Small intestine (tissue), 7 donors: Measurements from ENCODE around the gene NECAB3. TPM values are rescaled to one million over a fixed set of nuclear protein-coding genes. Genes with fewer than 3 reads are reported as not detected.
A peak's percentile ranks its signal among the peaks of the same experiment; 100 is the strongest.

Experiments used
- DNase-seq, 2 donors: peaks; one replicate each; pipeline versions ENCODE4 v3.0.0 to v3.0.0-alpha.2; 2013
- FAIRE-seq: peaks from 2 replicates; lab custom pipeline; 2012; peaks lifted over from hg19 to GRCh38; lab: Jason Lieb, UNC
- H3K27ac ChIP-seq, 3 donors: one replicate each; pipeline ENCODE4 v1.5.1; 2013; ENCODE audit warnings: low read length in 2 of 3, mild to moderate bottlenecking in 2 of 3, control low read depth in 1 of 3, inconsistent platforms in 1 of 3, low read depth in 1 of 3, moderate library complexity in 1 of 3
- H3K27me3 ChIP-seq, 3 donors: one replicate each; pipeline ENCODE4 v1.6.1; 2013; ENCODE audit warnings: low read length in 3 of 3, inconsistent platforms in 1 of 3; ENCODE audit not compliant: control insufficient read depth in 3 of 3, insufficient read depth in 3 of 3
- H3K36me3 ChIP-seq, 3 donors: one replicate each; pipeline ENCODE4 v1.6.1; 2013; ENCODE audit warnings: low read length in 3 of 3, inconsistent platforms in 1 of 3, low read depth in 1 of 3, mild to moderate bottlenecking in 1 of 3, moderate library complexity in 1 of 3; ENCODE audit not compliant: control insufficient read depth in 3 of 3, insufficient read depth in 2 of 3
- H3K4me1 ChIP-seq, 3 donors: one replicate each; pipeline ENCODE4 v1.6.1; 2013; ENCODE audit warnings: low read length in 2 of 3, inconsistent platforms in 1 of 3, low read depth in 1 of 3, mild to moderate bottlenecking in 1 of 3, moderate library complexity in 1 of 3; ENCODE audit not compliant: control insufficient read depth in 3 of 3, insufficient read depth in 2 of 3
- H3K4me3 ChIP-seq, 3 donors: one replicate each; pipeline ENCODE4 v1.5.1; 2013; ENCODE audit warnings: low read length in 3 of 3, control low read depth in 1 of 3, inconsistent platforms in 1 of 3, low read depth in 1 of 3, mild to moderate bottlenecking in 1 of 3, moderate library complexity in 1 of 3
- H3K9me3 ChIP-seq, 2 donors: one replicate each; pipeline ENCODE4 v1.6.1; 2013; ENCODE audit warnings: low read depth in 1 of 2, low read length in 1 of 2; ENCODE audit not compliant: control insufficient read depth in 2 of 2, insufficient read depth in 1 of 2
- WGBS, 3 donors: extraction: QIAGEN DNeasy Blood & Tissue Kit; methylation state at CpG; one replicate each; pipeline ENCODE4 v1.1.7; 2013; 5-methylcytosine and 5-hydroxymethylcytosine counted together
- polyA plus RNA-seq, 4 donors: library from polyadenylated mRNA; stranded (reverse) in 3 of 4; unstranded in 1 of 4; fragments of 200-250 nt in 3 of 4; fragments of 120-200 nt in 1 of 4; gene quantifications; one replicate each; pipeline versions ENCODE4 v1.2.1 to v1.2.3, GENCODE V29; 2013
- donor health status: healthy with polysubstance abuse.
- donor health status: control.
- donor health status: control.
- donor health status: Bipolar disorder and iron deficiency.
- donor health status: healthy.

NECAB3 gene
- polyA plus RNA-seq, 4 donors: 24.4 to 54.8 (median 42.2) TPM

DNA sequence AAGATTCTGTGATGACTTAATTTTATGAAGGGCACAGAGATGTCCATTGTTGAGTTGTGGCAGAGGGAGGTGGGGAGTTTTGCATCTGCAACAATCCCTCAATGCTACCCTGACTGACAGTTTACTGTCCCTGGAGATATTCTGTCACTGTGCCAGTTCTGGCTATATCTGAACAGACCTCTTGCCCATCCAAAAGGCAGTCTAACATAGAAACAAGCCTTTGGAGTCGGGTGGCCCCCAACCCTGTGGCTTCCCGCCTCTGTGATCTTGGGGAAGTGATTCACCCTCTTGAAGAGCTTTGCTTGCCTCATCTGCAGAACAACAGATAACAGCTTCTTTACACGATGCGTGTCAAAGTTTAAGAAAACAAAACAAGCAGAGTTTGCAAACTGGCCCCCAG is 15.7 kb upstream of the NECAB3 start:
- H3K9me3 ChIP-seq: no peaks in the 10 kb centered on the region
- no peak overlapping the region for H3K4me3 ChIP-seq
- no peak overlapping the region for H3K27ac ChIP-seq
- H3K4me1 ChIP-seq: peaks cover 2 to 25% (median 3%) of the 10 kb centered on the region in 3 donors
- FAIRE-seq (no peak), DNase-seq (no peak)
- 34 to 66% (median 44%) methylated on average over 4 of the region's 4 CpGs for WGBS, 3 donors
- H3K27me3 ChIP-seq: no peaks in the 10 kb centered on the region
- no peaks in the 10 kb centered on the region for H3K36me3 ChIP-seq

DNA sequence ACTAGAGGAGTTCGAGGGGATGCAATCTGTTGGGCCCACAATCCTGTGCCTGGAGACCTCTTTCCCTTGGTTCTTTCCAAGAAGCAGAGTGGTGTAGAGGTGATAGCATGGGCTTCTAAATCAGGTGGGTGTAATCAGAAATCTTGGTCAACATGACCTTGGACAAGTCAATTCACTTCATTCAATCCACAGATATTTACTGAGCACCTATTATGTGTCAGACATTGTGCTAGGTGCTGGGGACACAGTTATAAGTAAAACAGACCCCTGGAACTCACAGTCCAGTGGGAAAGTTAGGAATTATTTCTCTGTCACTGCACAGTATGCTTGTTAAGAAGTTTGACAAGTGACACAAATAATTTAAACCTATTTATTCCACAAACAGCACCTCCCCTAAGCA is 15.3 kb upstream of the NECAB3 start:
- FAIRE-seq (no peak), DNase-seq (no peak)
- 87 to 94% (median 91%) methylated on average over 1 of the region's 1 CpG for WGBS, 3 donors
- Histone ChIP-seq H3K27ac (no peak overlapping the region), H3K4me3 (no peak overlapping the region), H3K27me3 (no peaks in the 10 kb centered on the region), H3K9me3 (no peaks in the 10 kb centered on the region), H3K4me1 (peaks cover 2 to 30% (median 3%) of the 10 kb centered on the region in 3 donors), H3K36me3 (no peaks in the 10 kb centered on the region)

DNA sequence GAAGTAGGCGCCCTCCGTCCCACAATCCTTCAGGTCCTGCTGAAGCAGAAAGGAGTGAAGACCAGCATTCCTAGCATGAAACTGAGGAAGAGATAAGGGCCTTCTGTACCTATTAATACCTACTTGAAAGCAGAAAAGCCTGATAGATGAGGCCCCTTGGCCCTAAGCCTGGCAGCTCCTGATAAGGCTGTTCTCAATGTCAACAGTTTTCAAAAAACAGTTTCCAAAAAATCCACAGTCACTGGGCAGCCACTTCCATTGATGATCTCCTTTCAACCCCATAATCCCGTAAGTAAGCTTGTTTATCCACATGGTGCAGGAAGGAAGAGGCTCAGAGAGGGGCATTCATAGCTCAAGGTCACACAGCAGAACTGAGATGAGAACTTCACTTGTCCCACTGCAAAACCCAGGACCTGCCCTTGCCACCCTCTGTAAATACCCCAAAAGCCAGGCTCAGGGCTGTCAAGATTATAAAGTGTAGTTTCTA is 14.8 kb upstream of the NECAB3 start:
- Histone ChIP-seq H3K36me3 (no peaks in the 10 kb centered on the region), H3K4me3 (no peak overlapping the region), H3K27me3 (no peaks in the 10 kb centered on the region), H3K4me1 (peaks cover 2 to 32% (median 3%) of the 10 kb centered on the region in 3 donors), H3K27ac (peak overlapping the region in 1 of 3 donors; percentile 38), H3K9me3 (no peaks in the 10 kb centered on the region)
- FAIRE-seq: no peak
- 49 to 71% (median 62%) methylated on average over 3 of the region's 3 CpGs for WGBS, 3 donors
- DNase-seq: no peak

DNA sequence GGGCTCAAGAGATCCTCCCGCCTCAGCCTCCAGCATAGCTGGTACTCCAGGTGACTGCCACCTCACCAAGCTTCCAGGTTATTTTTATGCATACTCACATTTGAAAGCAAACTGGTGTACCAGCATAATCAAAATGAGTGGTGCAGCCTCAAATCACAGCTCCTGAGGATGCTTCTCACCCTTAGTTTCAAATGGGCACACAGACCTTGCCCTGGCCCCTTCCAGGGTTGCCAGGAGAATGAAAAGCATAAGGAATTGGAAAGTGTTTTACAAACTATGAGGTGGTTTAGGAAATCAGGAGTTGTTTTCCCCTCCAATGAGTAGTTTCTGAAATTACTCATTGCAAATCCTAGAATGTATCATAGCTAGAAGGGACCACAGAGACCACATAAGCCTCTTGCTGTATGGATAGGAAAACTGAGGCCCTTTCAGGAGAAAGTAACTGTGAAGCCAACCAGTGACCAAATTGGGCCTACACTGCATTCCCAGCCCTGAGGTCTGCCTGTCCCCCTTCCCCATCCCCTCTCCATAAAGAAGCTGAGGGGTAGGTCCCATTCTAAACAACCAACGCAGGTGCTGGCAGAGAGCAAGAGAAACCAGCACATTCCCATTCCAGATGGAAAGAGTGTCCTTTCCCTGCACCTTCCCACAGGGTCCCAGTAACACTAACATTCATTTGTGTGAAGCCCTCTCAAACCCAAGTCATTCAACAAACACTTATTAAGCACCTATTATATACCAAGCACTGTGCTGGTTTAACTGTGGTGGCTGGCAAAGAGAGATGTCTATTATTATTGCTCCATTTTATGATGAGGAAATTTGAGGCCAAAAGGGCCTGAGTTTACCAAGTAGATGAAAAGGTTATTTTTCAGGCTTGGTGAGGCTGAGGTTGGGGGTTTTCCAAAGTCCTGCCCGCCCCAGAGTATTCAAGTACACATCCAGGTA is 14.0 kb upstream of the NECAB3 start:
- Histone ChIP-seq H3K4me3 (no peak overlapping the region), H3K36me3 (no peaks in the 10 kb centered on the region), H3K27ac (no peak overlapping the region), H3K27me3 (no peaks in the 10 kb centered on the region), H3K4me1 (peaks cover 2 to 32% (median 3%) of the 10 kb centered on the region in 3 donors), H3K9me3 (no peaks in the 10 kb centered on the region)
- no peak for DNase-seq
- no peak for FAIRE-seq
- 75 to 85% (median 81%) methylated on average over 3 of the region's 3 CpGs for WGBS, 3 donors

DNA sequence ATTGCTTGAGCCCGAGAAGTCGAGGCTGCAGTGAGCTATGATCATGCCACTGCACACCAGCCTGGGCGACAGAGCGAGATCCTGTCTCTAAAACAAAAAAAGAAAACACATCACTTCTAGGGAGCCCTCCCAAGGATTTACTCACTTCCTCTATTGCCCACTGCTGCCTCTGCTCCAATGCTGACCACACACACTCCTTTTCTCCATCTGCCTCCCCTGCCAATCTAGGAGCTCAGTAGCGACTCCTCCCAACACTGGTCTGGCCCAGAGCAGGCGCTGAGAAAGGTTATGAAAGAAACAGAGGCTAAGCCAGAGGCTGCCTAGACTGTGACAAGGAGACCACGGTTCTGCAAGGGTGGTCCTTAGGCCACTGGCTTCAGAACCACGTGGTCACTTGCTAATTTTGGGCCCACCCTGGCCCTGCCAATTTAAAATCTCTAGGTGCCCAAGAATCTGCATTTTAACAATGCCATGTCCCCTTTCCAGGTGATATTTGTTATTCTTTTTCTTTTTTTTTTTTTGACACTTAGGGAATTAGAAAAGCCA is 13.2 kb upstream of the NECAB3 start:
- H3K36me3 ChIP-seq: no peaks in the 10 kb centered on the region
- 77 to 91% (median 85%) methylated on average over 8 of the region's 8 CpGs for WGBS, 3 donors
- H3K4me3 ChIP-seq: no peak overlapping the region
- no peaks in the 10 kb centered on the region for H3K9me3 ChIP-seq
- FAIRE-seq: no peak
- H3K4me1 ChIP-seq: peaks cover 2 to 32% (median 3%) of the 10 kb centered on the region in 3 donors
- no peaks in the 10 kb centered on the region for H3K27me3 ChIP-seq
- no peak for DNase-seq
- H3K27ac ChIP-seq: no peak overlapping the region

DNA sequence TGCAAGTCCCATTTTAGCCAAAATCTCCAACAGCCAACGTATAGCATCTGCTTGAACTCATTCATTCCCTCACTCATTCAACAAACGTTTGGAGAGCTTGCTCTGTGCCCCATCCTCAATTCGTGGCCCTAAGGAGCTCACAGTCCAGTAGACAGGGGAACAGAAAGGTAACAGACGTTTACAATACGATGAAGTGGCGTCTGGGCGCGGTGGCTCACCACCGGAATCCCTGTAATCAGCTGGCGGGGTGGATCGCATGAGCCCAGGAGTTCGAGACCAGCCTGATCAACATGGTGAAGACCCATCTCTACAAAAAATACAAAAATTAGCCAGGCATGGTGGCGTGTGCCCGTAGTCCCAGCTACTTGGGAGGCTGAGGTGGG is 12.7 kb upstream of the NECAB3 start:
- H3K27me3 ChIP-seq: no peaks in the 10 kb centered on the region
- DNase-seq (no peak), FAIRE-seq (no peak)
- no peaks in the 10 kb centered on the region for H3K36me3 ChIP-seq
- H3K27ac ChIP-seq: peak overlapping the region in 2 of 3 donors; percentile 27 to 28
- H3K4me3 ChIP-seq: peak overlapping the region in 1 of 3 donors; percentile 27
- peaks cover 2 to 32% (median 3%) of the 10 kb centered on the region in 3 donors for H3K4me1 ChIP-seq
- no peaks in the 10 kb centered on the region for H3K9me3 ChIP-seq
- WGBS, 3 donors: 71 to 80% (median 72%) methylated on average over 14 of the region's 14 CpGs

GRCh38 chr20:33686100-33686983 is 12.1 kb upstream of the NECAB3 start, which contains the start of gene E2F1:
E2F1 (minus strand) TSS chr20:33686385; CDS start chr20:33686264, 121 bp downstream.
- no peaks in the 10 kb centered on the region for H3K27me3 ChIP-seq
- peak within 1 kb of the TSS; percentile 28 to 81 (median 35) for H3K27ac ChIP-seq
- FAIRE-seq: no peak

More at GRCh38 chr20:33686100-33686983, 12.1 kb upstream of the NECAB3 start, which contains the start of gene E2F1:
- Histone ChIP-seq H3K4me1 (peaks cover 2 to 32% (median 3%) of the 10 kb centered on the region in 3 donors), H3K36me3 (no peaks in the 10 kb centered on the region), H3K9me3 (no peaks in the 10 kb centered on the region), H3K4me3 (peak within 1 kb of the TSS; percentile 31 to 75 (median 33))
- DNase-seq: peak; percentile 95 to 97
- WGBS, 3 donors: 2 to 4% (median 3%) methylated on average over 48 to 101 of the region's 101 CpGs
